NB4 (cell line): ENCODE measurements around the gene EIF4A3.

ENCODE experiments used
- MYC ChIP-seq: IDR thresholded peaks from 2 replicates; pipeline ENCODE4 v1.6.1; 2011; ENCODE audit warnings: low read depth, low read length
- POLR2A ChIP-seq: IDR thresholded peaks from 2 replicates; pipeline ENCODE4 v1.6.1; 2011; ENCODE audit warnings: mild to moderate bottlenecking; ENCODE audit not compliant: insufficient read length; ENCODE audit errors: extremely low read depth
- TF ChIP-seq, protein P1 (sequence below): IDR thresholded peaks from one replicate; pipeline ENCODE4 v1.5.1; 2012; ENCODE audit warnings: low read depth, low read length
- TF ChIP-seq, protein P2 (sequence below): IDR thresholded peaks from 2 replicates; pipeline ENCODE4 v1.6.1; 2011; ENCODE audit warnings: low read depth, low read length

DNA sequence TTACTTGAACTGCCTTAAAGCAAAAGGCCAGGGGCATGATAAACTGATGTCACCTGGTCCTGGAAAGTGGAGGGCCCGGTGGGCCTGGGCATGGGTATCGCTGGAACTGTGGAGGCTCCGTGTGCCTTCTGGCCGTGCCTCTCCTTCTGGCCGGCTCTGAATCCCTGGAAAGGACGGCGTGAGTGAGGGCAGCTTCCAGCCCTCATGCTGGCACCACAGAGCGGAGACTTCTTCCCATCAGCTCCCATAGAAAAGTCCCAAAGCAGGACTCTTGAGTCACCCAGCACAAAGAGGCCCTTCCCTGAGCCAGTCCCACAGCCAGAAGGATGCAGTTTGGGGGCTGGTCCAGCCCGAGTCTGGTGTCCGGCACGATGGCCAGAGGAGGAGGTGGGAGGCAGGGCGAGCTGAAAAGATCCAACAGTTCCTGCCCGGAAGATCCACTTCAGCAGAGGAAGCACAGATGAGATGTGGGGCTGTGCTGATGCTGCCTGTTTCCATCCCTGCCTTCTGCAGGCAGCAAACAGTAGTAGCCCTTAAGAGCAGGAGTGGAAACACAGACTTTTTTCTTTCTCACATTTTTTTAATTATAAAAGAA lies 37.8 kb downstream of the EIF4A3 start:
- TF ChIP-seq, protein P1, sequence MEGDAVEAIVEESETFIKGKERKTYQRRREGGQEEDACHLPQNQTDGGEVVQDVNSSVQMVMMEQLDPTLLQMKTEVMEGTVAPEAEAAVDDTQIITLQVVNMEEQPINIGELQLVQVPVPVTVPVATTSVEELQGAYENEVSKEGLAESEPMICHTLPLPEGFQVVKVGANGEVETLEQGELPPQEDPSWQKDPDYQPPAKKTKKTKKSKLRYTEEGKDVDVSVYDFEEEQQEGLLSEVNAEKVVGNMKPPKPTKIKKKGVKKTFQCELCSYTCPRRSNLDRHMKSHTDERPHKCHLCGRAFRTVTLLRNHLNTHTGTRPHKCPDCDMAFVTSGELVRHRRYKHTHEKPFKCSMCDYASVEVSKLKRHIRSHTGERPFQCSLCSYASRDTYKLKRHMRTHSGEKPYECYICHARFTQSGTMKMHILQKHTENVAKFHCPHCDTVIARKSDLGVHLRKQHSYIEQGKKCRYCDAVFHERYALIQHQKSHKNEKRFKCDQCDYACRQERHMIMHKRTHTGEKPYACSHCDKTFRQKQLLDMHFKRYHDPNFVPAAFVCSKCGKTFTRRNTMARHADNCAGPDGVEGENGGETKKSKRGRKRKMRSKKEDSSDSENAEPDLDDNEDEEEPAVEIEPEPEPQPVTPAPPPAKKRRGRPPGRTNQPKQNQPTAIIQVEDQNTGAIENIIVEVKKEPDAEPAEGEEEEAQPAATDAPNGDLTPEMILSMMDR = no peak
- TF ChIP-seq, protein P2, sequence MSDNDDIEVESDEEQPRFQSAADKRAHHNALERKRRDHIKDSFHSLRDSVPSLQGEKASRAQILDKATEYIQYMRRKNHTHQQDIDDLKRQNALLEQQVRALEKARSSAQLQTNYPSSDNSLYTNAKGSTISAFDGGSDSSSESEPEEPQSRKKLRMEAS = no peak
- TF ChIP-seq POLR2A (no peak), MYC (no peak)
